ENCODE measurements around the gene BHLHA9.
"Not testable (repeated sequence)": the region's sequence is repeated elsewhere in the genome, so short reads cannot be mapped to it uniquely, and the experiment has no call there.

DNA sequence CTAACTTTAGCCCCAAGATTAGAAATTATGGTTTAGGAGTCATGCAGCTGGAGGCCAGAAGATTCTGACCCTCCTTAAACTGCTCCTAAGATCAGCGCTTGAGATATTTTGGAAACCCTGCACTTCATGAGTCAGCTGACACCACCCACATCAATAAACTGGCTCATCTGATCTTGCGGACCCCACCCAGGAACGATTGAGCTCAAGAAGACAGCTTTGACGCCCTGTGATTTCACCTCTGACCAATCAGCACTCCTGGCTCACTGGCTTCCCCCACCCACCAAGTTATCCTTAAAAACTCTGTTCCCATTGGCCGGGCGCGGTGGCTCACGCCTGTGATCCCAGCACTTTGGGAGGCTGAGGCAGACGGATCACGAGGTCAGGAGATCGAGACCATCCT lies 29.8 kb upstream of the BHLHA9 start:
- TF ChIP-seq, protein P1, sequence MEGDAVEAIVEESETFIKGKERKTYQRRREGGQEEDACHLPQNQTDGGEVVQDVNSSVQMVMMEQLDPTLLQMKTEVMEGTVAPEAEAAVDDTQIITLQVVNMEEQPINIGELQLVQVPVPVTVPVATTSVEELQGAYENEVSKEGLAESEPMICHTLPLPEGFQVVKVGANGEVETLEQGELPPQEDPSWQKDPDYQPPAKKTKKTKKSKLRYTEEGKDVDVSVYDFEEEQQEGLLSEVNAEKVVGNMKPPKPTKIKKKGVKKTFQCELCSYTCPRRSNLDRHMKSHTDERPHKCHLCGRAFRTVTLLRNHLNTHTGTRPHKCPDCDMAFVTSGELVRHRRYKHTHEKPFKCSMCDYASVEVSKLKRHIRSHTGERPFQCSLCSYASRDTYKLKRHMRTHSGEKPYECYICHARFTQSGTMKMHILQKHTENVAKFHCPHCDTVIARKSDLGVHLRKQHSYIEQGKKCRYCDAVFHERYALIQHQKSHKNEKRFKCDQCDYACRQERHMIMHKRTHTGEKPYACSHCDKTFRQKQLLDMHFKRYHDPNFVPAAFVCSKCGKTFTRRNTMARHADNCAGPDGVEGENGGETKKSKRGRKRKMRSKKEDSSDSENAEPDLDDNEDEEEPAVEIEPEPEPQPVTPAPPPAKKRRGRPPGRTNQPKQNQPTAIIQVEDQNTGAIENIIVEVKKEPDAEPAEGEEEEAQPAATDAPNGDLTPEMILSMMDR (IDR thresholded peaks at IDR 0.05), result not testable (repeated sequence)
- TF ChIP-seq ZFX (IDR thresholded peaks at IDR 0.05; ENCODE audit: borderline replicate concordance), result not testable (repeated sequence)

Data from 22Rv1 (cell line).